ENCODE measurements around the gene ARHGAP45.
A peak's percentile ranks its signal among the peaks of the same experiment; 100 is the strongest.

Gene ARHGAP45

DNA sequence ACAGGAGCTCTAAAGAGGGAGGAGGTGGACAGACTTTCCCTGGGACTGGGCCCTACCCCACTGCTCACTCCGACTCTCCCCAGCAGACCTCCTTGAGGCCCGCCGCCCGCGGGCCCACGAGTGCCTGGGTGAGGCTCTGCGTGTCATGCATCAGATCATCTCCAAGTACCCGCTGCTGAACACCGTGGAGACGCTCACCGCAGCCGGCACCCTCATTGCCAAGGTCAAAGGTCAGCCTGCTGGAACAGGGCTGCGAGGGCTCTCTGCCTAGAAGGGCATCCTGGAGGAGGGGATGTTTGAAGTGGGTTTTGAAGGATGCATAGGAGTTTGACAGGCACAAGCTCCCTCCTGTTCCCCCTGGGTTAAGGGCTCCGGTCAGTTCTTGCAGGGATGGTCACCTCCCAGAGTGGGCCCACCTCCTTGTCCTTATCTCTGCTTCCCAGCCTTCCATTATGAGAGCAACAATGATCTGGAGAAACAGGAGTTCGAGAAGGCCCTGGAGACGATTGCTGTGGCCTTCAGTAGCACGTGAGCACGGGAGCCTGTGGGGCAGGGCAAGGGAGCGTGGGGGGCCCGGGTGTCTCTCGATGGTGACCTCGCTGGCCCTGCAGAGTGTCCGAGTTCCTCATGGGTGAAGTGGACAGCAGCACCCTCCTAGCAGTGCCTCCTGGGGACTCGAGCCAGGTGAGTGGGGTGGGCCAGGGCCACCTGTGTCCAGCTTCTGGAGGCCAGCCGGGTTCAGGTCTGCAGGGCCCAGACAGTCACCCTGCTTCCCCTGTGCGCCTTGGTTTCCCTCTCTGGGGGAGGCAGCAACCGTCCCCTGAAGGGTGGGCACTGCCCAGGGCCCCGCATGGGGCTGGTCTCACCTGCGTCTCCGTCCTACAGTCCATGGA is 6.3 kb downstream of the ARHGAP45 start:
- DNase-seq, result no peak

DNA sequence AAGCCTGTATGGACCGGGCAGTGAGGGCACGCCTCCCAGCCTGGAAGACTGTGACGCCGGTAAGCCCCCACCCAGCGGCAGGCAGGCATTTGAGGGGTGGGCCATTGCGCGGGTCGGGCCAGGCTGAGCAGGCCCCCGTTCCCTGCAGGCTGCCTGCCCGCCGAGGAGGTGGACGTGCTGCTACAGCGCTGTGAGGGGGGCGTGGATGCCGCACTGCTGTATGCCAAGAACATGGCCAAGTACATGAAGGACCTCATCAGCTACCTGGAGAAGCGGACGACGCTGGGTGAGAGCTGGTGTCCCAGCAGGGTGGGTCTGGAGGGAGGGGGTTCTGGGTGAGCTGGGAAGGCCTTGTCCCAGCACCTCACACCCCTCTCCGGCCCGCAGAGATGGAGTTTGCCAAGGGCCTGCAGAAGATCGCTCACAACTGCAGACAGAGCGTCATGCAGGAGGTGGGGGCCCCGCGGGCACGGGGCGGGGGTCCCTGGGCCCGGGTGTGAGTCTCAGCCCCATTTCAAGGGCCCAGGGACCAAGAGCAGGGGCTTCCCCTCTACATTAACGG is 7.1 kb downstream of the ARHGAP45 start:
- no peak for DNase-seq

DNA sequence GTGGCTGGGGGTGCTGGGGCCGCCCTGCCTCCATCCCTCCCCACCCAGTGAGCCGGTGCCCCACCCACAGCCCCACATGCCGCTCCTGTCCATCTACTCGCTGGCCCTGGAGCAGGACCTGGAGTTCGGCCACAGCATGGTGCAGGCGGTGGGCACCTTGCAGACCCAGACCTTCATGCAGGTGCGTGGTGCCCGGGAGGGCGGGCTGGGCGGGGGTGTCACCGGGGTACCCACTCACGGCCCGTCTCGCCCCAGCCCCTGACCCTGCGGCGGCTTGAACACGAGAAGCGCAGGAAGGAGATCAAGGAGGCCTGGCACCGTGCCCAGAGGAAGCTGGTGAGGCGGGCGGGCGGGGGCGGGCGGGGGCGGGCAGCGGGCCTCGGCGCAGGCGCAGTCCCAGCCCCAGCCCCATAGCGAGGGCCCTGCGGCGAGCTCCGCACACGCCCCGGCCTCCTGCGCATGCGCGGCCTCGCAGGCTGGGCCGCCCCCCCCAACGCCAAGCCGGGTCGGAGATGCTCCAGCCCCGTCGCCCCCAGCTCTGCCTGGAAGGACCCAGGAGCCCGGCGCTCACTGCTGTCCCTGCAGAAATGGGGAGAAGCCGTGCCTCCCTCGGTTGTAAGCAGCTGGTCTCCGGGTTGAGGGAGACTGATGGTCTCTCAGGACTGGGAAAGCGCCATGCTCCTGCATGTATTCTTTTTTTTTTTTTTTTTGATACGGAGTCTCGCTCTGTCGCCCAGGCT is 7.7 kb downstream of the ARHGAP45 start:
- DNase-seq, result no peak

DNA sequence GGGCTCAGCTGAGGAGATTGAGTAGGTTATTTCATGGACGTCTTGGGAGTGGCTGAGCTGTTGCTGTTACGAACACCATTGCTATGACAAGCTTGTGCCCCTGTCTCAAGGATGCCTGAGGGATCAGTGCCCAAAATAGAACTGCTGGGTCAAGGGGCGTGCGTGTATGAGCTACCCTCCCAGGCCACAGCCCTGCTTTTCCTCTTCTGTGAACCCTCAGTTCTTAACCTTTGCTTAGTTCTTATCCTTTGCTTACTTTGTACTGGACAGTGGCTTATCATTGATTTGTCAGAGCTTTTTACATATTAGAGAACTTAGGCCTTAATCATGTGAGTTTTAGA is 9.0 kb downstream of the ARHGAP45 start:
- no peak for DNase-seq

DNA sequence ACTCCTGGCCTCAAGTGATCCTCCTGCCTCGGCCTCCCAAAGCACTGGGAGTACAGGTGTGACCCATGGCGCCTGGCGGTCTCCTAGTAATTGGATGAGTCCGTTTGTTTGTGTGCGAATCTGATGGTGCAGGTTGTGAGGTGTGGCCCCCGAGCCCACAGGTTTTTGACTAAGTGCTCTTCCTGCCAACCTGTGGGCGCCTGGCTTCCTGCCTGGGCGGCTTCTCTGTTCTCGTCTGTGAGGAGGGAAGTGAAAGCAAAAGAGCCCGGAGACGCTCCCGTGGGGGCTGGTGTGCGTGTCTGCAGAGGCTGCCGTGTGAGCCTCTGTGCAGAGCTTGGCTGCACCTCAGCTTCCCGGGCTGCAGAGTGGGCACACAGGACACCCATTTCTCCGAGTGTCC is 10.0 kb downstream of the ARHGAP45 start:
- DNase-seq, result peak; percentile 83

DNA sequence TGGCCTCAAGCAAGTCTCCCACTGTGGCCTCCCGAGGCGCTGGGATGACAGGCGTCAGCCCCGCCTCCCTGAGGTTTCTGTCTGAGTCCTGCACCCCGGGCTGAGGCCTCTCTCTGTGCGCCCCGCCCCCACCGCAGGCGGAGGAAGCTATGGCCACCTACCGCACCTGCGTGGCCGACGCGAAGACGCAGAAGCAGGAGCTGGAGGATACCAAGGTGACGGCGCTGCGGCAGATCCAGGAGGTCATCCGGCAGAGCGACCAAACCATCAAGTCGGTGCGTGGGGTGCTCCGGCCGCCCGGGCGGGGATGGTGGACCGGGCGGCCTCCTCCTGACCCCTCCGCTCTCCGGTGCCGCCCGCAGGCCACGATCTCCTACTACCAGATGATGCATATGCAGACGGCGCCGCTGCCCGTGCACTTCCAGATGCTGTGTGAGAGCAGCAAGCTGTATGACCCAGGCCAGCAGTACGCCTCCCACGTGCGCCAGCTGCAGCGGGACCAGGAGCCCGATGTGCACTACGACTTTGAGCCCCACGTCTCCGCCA is 12.7 kb downstream of the ARHGAP45 start:
- no peak for DNase-seq

DNA sequence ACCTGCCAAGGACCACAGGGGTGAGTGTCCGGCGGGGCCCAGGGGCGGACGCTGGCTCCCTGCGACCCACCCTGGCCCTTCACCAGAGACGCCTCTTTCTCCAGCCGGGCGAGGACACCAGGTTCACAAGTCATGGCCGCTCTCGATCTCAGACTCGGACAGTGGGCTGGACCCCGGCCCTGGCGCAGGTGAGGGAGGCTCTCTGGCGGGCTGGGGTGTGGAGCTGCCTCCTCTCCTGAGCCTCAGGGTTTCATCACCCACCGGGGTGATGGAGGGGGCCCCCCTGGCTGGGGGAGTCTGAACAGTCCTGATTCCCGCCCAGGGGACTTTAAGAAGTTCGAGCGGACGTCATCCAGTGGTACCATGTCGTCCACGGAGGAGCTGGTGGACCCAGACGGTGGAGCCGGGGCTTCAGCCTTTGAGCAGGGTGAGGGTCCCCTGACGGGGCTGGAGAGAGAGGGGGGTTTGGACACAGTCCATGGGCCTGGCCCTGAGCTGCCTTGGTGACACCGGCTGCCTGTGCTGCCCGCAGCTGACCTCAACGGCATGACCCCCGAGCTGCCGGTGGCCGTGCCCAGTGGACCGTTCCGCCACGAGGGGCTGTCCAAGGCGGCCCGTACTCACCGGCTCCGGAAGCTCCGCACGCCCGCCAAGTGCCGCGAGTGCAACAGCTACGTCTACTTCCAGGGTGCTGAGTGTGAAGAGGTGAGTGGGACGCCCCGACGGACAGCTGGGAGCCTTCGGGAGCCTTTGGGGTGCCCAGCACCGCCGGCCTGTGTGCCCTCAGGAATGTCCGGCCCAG is 13.6 kb downstream of the ARHGAP45 start:
- DNase-seq, result no peak

DNA sequence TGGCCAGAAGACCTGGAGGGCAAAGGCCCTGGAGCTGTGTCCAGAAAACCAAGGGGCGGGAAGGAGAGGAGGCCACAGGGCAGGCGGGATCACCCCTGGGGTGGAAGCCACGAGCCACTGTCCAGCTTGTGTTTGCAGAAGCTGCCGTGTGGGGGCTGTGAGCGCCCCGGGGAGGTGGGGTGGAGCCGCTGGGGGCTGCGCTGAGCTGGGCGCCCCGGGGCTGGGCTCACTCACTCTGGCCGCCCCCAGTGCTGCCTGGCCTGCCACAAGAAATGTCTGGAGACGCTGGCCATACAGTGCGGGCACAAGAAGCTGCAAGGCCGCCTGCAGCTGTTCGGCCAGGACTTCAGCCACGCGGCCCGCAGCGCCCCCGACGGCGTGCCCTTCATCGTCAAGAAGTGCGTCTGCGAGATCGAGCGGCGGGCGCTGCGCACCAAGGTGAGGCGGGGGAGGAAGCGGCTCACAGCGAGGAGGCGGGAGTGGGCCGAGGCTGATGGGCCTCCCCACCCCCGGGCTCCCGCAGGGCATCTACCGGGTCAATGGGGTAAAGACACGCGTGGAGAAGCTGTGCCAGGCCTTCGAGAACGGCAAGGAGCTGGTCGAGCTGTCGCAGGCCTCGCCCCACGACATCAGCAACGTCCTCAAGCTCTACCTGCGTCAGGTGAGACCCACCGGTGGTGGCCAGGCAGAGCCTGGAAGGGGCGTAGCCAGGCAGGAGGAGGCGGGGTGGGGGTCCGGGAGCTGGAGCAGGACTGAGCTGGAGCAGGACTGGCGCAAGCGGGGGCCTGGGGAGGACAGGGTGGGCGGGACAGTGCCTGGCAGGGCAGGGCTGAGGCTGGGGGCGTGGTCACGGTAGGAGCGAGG is 14.6 kb downstream of the ARHGAP45 start:
- no peak for DNase-seq

DNA sequence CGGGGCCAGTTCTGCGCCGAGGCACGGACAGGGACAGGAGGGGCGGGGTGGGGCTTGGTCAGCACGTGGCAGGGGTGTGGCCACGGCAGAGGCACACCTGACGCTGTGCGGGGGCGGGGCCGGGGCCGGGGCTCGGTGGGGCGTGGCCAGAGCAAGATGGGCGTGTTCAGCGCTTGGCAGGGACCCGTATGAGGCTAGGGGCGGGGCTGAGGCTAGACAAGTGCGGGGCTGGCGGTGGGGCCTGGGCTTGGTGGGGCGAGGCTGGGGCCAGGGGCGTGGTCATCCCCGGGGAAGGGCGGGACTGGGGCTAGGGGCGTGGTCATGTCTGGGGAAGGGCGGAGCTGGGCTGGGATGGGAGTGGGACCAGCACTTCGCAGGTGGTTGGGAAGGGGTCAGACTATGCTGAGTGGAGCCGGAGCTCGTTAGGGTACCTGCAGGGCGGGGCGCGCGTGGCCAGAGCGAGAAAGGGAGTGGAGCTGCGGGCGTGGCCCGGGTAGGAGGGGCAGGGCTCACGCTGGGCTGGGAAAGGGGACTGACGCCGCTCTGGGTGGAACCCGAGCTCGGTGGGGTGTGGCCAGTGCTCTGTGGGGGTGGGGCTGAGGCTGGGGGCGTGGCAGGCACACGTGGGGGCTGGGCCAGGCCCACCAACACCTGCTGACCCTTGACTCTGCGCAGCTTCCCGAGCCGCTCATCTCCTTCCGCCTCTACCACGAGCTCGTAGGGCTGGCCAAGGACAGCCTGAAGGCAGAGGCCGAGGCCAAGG is 15.4 kb downstream of the ARHGAP45 start:
- no peak for DNase-seq

DNA sequence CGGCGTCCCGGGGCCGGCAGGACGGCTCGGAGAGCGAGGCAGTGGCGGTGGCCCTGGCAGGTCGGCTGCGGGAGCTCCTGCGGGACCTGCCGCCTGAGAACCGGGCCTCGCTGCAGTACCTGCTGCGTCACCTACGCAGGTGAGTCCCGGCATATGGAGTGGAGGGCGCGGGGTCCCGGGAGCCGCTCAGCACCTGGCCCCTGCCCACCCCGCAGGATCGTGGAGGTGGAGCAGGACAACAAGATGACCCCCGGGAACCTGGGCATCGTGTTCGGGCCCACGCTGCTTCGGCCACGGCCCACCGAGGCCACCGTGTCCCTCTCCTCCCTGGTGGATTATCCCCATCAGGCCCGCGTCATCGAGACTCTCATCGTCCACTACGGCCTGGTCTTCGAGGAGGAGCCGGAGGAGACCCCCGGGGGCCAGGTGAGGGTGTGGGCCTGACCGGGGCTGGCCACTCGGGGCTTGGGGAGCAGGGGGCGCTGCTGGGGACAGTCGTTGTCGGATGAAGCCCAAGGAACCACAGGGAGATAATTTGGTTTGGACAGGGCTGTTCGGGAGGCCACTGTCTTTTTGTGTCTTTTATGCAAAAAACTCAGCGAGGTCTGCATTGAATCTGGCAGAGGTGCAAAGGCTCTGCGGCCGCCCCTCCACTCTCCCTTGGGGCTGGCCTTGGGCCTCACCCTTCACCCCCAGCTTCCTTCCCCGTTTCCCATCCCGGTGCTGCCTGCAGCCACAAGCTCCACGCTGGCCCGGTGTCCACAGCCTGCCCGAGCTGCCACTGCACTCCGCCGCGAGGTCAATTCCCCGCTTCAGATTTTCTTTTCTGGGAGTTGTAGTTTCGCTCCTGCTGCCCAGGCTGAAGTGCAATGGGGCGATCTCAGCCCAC is 16.2 kb downstream of the ARHGAP45 start:
- no peak for DNase-seq

DNA sequence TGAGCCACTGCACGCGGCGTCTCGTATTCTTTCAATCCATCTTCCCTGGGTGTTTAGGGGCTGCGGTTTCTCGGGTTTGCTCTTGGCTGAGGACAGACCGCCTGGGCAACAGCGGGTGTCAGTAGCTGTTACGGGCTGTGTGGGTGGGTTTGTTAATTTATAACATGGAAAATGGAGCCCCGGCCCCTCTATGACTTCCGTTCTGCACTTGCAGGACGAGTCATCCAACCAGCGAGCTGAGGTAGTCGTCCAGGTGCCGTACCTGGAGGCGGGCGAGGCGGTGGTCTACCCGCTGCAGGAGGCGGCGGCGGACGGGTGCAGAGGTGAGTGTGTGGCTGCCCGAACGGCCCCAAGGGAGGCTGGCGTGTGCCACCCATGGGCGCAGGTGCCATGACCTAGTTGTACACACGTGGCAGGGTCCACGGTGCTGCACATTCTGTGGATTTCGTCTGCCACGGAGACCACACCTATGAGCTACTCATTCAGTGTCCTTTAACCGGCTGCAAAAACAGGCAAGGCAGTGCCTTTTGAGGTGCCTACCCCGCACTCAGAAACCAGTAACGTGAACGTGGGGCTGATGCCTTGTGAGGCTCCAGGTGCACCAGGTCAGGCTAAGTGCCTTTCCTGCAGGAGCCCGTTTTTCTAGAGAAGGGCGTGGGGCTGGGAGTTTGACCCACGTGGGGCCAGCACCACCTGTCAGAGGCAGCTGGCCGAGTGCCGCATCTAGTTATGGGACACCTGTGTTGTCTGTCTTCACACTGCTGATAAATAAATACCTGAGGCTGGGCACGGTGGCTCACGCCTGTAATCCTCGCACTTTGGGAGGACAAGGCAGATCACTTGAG is 17.3 kb downstream of the ARHGAP45 start:
- no peak for DNase-seq

DNA sequence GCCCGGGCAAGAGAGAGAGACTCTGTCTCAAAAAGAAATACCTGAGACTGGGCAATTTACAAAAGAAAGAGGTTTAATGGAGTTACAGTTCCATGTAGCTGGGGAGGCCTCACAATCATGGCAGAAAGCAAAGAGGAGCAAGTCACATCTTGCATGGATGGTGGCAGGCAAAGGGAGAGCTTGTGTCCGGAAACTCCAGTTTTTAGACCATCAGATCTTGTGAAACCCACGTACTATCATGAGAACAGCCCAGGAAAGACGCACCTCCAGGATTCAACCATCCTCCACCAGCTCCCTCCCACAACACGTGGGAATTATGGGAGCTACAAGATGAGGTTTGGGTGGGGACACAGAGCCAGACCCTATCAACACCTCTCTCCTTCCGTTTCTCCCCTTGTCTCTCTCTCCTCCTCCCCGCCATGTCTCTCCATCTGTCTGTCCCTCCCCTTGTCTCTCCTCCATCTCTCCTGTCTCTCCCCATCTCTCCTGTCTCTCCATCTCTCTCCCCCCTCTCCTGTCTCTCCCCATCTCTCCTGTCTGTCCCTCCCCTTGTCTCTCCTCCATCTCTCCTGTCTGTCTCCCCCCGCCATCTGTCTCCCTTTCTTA is 18.2 kb downstream of the ARHGAP45 start:
- no peak for DNase-seq

DNA sequence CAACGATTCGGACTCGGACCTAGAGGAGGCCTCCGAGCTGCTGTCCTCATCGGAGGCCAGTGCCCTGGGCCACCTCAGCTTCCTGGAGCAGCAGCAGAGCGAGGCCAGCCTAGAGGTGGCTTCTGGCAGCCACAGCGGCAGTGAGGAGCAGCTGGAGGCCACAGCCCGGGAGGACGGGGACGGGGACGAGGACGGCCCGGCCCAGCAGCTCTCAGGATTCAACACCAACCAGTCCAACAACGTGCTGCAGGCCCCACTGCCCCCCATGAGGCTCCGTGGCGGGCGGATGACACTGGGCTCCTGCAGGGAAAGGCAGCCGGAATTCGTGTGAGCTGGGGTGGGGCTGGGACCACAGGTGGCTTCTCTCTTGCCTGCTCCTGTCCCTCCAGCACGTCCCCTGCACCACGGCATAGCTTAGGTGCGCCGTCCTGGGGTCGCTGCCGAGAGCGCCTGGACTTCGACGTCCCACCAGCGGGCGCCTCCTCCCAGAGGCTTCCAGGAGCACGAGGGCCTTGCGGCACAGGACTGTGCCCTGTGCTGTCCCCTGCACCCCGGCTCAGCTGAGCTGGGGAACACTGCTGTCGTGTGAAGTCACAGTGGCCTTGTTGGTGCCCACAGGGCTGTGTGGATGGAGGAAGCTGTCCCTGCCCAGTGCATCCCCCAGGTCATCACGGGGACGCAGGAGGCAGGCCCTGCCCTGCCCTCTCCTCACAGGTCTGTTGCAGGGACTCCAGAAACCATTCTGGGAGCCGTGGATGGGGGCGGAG is 18.9 kb downstream of the ARHGAP45 start:
- DNase-seq, result no peak

DNA sequence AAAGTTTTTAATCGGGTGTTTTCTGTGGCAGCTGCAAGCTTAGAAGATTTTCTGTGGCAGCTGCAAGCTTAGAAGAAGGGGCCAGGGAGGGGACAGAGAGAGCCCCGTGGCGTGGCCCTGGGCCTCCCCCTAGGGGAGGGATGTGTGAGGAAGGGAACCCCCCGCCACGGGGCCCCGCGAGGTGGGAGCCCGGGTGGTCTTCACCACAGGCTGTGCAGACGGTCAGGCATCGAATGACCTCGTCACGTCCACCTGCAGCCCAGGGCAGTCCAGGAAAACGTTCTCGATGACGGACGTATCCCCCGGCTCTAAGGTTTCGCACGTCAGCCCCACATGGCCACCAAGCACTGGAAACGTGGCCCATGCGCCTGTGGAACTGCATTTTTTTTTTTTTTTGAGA is 19.6 kb downstream of the ARHGAP45 start:
- no peak for DNase-seq

DNA sequence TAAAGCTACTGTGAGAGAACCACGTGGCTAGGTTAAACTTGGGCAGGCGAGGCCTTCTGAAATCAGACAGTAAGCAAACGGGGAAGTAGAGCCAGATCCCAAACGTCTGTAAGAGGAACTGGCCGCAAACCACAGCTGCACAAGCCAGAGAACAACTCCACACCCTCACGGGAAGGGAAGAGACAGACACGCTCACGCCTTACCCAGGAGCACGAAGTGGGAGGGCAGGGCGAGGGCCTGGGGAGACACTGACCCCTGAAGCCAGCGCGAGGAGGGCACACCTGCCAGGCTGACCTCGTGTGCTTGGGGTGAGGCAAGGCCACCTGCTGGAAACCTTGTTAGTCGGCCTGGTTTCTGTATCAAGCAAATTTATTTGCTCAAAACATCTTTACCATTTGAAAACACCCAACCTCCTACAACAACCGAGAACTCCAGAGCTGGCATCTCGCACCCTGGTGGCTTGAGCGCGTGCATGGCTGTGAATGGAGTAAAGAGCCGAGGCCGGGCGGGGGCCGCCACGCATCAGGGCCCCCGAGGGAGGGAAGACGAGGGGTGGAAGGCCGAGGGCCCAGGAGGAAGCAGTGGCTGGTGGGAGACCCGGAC is 20.9 kb downstream of the ARHGAP45 start:
- no peak for DNase-seq

DNA sequence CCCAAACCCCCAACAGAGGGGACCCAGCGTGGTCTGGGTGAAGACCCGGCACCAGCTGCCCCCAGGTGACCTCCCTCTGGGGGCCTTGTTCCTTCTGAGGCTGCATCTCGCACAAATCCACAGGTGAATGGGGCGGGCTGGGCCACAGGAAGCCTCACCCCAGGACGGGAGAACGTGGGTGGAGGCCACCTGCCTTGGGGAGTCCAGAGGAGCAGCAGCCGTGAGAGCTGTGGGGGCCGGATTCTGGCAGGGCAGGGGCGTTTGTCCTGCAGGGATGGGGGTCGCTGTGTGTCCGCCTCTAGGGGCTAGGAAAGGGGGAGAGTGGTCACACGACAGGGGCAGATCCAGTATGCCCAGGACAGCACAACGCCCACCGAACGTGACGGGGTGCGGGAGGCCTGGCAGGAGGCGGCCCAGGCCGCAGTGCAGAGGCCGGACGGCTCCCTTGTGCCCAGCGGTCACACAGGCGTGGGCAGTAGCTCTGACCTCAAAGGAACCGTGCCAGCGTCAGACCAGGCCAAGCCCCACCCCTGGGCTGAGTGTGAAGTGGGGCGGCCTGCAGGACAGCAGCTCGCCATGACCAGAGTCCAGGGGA is 21.5 kb downstream of the ARHGAP45 start:
- no peak for DNase-seq
